Common myeloid progenitor, CD34-positive (primary cell): ENCODE data around the gene MTHFD1L.

Experiments
- CTCF ChIA-PET: fragments of 350-600 bp; sonication (Branson Sonifier 250); formaldehyde crosslinking; loops from one replicate; lab custom pipeline; 2021; ENCODE audit warnings: antibody characterized with exemption; lab: Charles Lee
- POLR2A ChIA-PET: fragments of 350-600 bp; sonication (Branson Sonifier 250); formaldehyde crosslinking; loops from one replicate; lab custom pipeline; 2021; ENCODE audit warnings: antibody characterized with exemption; lab: Charles Lee
- DNase-seq, 3 donors: peaks; one replicate each; pipeline versions ENCODE4 v3.0.0 to v3.0.0-alpha.2; 2013
- H3K27ac ChIP-seq, 2 experiments: 1 replicate in 1 of 2; 2 replicates in 1 of 2; pipeline ENCODE4 v1.7.0; 2013; ENCODE audit warnings: inconsistent platforms in 2 of 2, low read length in 2 of 2, mild to moderate bottlenecking in 2 of 2, low read depth in 1 of 2, moderate library complexity in 1 of 2; ENCODE audit not compliant: severe bottlenecking in 2 of 2, insufficient read depth in 1 of 2, poor library complexity in 1 of 2
- H3K27me3 ChIP-seq, 5 experiments: replicated peaks in 2 of 5; 1 replicate in 3 of 5; 2 replicates in 2 of 5; pipeline versions ENCODE4 v1.6.1 to v1.7.0; 2013; ENCODE audit warnings: low read length in 4 of 5, mild to moderate bottlenecking in 2 of 5, moderate library complexity in 2 of 5, inconsistent platforms in 1 of 5; ENCODE audit not compliant: insufficient read depth in 5 of 5, control insufficient read depth in 4 of 5
- H3K36me3 ChIP-seq, 4 experiments: 1 replicate in 2 of 4; 2 replicates in 2 of 4; pipeline versions ENCODE4 v1.6.1 to v1.7.0; 2013; ENCODE audit warnings: low read length in 3 of 4, control low read depth in 1 of 4, mild to moderate bottlenecking in 1 of 4; ENCODE audit not compliant: control insufficient read depth in 4 of 4, insufficient read depth in 4 of 4
- H3K4me1 ChIP-seq, 4 experiments: 1 replicate in 3 of 4; 2 replicates in 1 of 4; pipeline versions ENCODE4 v1.6.1 to v1.7.1; 2013; ENCODE audit warnings: low read length in 3 of 4, mild to moderate bottlenecking in 3 of 4, control low read depth in 1 of 4, inconsistent platforms in 1 of 4, moderate library complexity in 1 of 4; ENCODE audit not compliant: control insufficient read depth in 4 of 4, insufficient read depth in 4 of 4; ENCODE audit errors: control extremely low read depth in 1 of 4
- H3K4me3 ChIP-seq, 7 experiments: 1 replicate in 4 of 7; 2 replicates in 3 of 7; pipeline versions ENCODE4 v1.5.1 to v1.7.0; 2013; ENCODE audit warnings: mild to moderate bottlenecking in 7 of 7, low read length in 6 of 7, moderate library complexity in 6 of 7, inconsistent platforms in 2 of 7, low read depth in 2 of 7, control low read depth in 1 of 7; ENCODE audit not compliant: insufficient read depth in 4 of 7, control insufficient read depth in 1 of 7; ENCODE audit errors: extremely low read depth in 1 of 7
- H3K9me3 ChIP-seq, 5 experiments: 1 replicate in 4 of 5; 2 replicates in 1 of 5; pipeline versions ENCODE4 v1.6.1 to v1.7.1; 2013; ENCODE audit warnings: low read length in 4 of 5, mild to moderate bottlenecking in 2 of 5, inconsistent platforms in 1 of 5, low read depth in 1 of 5, moderate library complexity in 1 of 5; ENCODE audit not compliant: control insufficient read depth in 4 of 5, insufficient read depth in 2 of 5; ENCODE audit errors: control extremely low read depth in 1 of 5
- WGBS: methylation state at CpG from one replicate; pipeline ENCODE4 v1.1.5; 2013; ENCODE audit not compliant: insufficient coverage; 5-methylcytosine and 5-hydroxymethylcytosine counted together

The MTHFD1L gene

GRCh38 chr6:150863213-150863928 lies 2.1 kb upstream of the MTHFD1L start:
- no peaks in the 10 kb centered on the region for H3K9me3 ChIP-seq
- H3K4me1 ChIP-seq = peaks cover 6 to 42% (median 34%) of the 10 kb centered on the region in 4 experiments
- no peak for DNase-seq
- WGBS = 100% methylated on average over 6 of the region's 7 CpGs
- ChIA-PET POLR2A (no interaction called here), CTCF (interaction anchor here (0.6 to 6.9 kb wide), 6 partner anchors 9 to 461 kb away, joined by 3 to 50 read pairs (median 3); no protein-coding TSS in a partner anchor)
- no peak overlapping the region for H3K4me3 ChIP-seq
- H3K27ac ChIP-seq = no peak overlapping the region
- H3K27me3 ChIP-seq = no peaks in the 10 kb centered on the region
- H3K36me3 ChIP-seq = no peaks in the 10 kb centered on the region

- H3K4me1 ChIP-seq = peaks cover 6 to 42% (median 34%) of the 10 kb centered on the region in 4 experiments
- no peak overlapping the region for H3K27ac ChIP-seq
- H3K27me3 ChIP-seq = no peaks in the 10 kb centered on the region
- no peak for DNase-seq
- CTCF ChIA-PET = interaction anchor here (0.9 to 6.9 kb wide), 10 partner anchors 9 to 525 kb away, joined by 3 to 50 read pairs (median 4); no protein-coding TSS in a partner anchor
- H3K4me3 ChIP-seq = peak overlapping the region; percentile 54 to 91 (median 77)
- POLR2A ChIA-PET = interaction anchor here (0.6 kb wide), 1 partner anchor 1541 kb away, joined by 3 read pairs; no protein-coding TSS in a partner anchor
- no peaks in the 10 kb centered on the region for H3K9me3 ChIP-seq
- H3K36me3 ChIP-seq = no peaks in the 10 kb centered on the region
- 10% methylated on average over 2 of the region's 5 CpGs for whole genome bisulfite sequencing
Measured at GRCh38 chr6:150865043-150865405, 478 bp upstream of the MTHFD1L start.

GRCh38 chr6:150866147-150866990 lies 867 bp downstream of the MTHFD1L start:
- Histone ChIP-seq H3K27me3 (no peaks in the 10 kb centered on the region), H3K4me3 (peak overlapping the region; percentile 54 to 91 (median 77)), H3K4me1 (peaks cover 6 to 38% (median 31%) of the 10 kb centered on the region in 4 experiments), H3K36me3 (no peaks in the 10 kb centered on the region), H3K9me3 (no peaks in the 10 kb centered on the region), H3K27ac (peak overlapping the region in 1 of 2 experiments; percentile 58)
- DNase-seq = peak; percentile 72 to 90 (median 88)
- CTCF ChIA-PET = interaction anchor here (1.1 to 6.9 kb wide), 7 partner anchors 8 to 458 kb away, joined by 3 to 50 read pairs (median 5); no protein-coding TSS in a partner anchor
- POLR2A ChIA-PET = interaction anchor here (1.0 to 1.4 kb wide), 3 partner anchors 11 to 524 kb away, joined by 3 read pairs; no protein-coding TSS in a partner anchor
- under 1% methylated on average over 88 of the region's 95 CpGs for WGBS

- DNase-seq = peak in 2 of 3 donors; percentile 6 to 15
- H3K36me3 ChIP-seq = peaks cover 0 to under 1% (median 0%) of the 10 kb centered on the region in 4 experiments
- H3K27me3 ChIP-seq = no peaks in the 10 kb centered on the region
- CTCF ChIA-PET = interaction anchor here (1.5 to 6.9 kb wide), 4 partner anchors 50 to 458 kb away, joined by 4 to 50 read pairs (median 4); no protein-coding TSS in a partner anchor
- H3K4me1 ChIP-seq = peaks cover 6 to 31% (median 25%) of the 10 kb centered on the region in 4 experiments
- peak overlapping the region in 1 of 2 experiments; percentile 58 for H3K27ac ChIP-seq
- peak overlapping the region in 6 of 7 experiments; percentile 66 to 91 (median 78) for H3K4me3 ChIP-seq
- POLR2A ChIA-PET = interaction anchor here (1.0 to 1.4 kb wide), 3 partner anchors 11 to 523 kb away, joined by 3 read pairs; no protein-coding TSS in a partner anchor
- 79% methylated on average over 12 of the region's 13 CpGs for WGBS
- no peaks in the 10 kb centered on the region for H3K9me3 ChIP-seq
Measured at GRCh38 chr6:150866991-150867501, 1.5 kb downstream of the MTHFD1L start.

GRCh38 chr6:150868759-150869158 lies 3.3 kb downstream of the MTHFD1L start:
- no peak for DNase-seq
- Histone ChIP-seq H3K27ac (no peak overlapping the region), H3K9me3 (no peaks in the 10 kb centered on the region), H3K4me3 (no peak overlapping the region), H3K27me3 (no peaks in the 10 kb centered on the region), H3K4me1 (peaks cover 0 to 18% (median 15%) of the 10 kb centered on the region in 4 experiments), H3K36me3 (peaks cover 0 to 5% (median 0%) of the 10 kb centered on the region in 4 experiments)
- ChIA-PET CTCF (no interaction called here), POLR2A (interaction anchor here (0.7 kb wide), 1 partner anchor 834 kb away, joined by 4 read pairs; no protein-coding TSS in a partner anchor)
- 97% methylated on average over 3 of the region's 5 CpGs for WGBS

GRCh38 chr6:150874179-150874578 lies 8.7 kb downstream of the MTHFD1L start:
- CTCF ChIA-PET = interaction anchor here (0.6 to 1.6 kb wide), 6 partner anchors 8 to 460 kb away, joined by 3 to 6 read pairs (median 4); partner anchors contain the start of gene MTHFD1L
- DNase-seq = no peak
- WGBS = 90% methylated on average over 6 of the region's 6 CpGs
- no peaks in the 10 kb centered on the region for H3K9me3 ChIP-seq
- H3K4me1 ChIP-seq = peaks cover 0 to 4% (median 0%) of the 10 kb centered on the region in 4 experiments
- H3K36me3 ChIP-seq = peaks cover 0 to 31% (median 5%) of the 10 kb centered on the region in 4 experiments
- no peaks in the 10 kb centered on the region for H3K27me3 ChIP-seq
- POLR2A ChIA-PET = no interaction called here
- no peak overlapping the region for H3K27ac ChIP-seq
- no peak overlapping the region for H3K4me3 ChIP-seq
